ENCODE results near the gene PPP1R9A.
"Not testable (repeated sequence)": the region's sequence is repeated elsewhere in the genome, so short reads cannot be mapped to it uniquely, and the experiment has no call there.

Gene PPP1R9A

DNA sequence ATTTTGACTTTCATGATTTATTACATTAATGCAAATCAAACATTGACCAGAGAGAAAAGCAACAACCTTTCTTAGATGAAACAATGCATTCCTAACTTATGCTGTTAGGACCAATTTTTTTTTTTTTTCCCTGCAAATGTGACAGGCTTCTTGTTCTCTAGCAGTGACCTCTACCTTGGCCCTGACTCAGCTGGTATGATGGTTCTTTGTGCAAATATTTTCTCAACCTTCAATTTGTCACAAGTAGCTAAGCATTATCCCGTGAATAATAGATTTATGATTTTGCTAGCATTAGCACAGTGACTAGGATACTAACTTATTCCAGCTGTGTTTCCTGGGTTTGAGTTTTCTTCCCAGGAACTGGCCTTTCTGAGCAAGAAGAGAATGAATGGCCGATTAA lies 64.9 kb downstream of the PPP1R9A start:
- in situ Hi-C loops (cut with HindIII; ENCODE audit: low sequenced_read_pairs) = no loop called here

DNA sequence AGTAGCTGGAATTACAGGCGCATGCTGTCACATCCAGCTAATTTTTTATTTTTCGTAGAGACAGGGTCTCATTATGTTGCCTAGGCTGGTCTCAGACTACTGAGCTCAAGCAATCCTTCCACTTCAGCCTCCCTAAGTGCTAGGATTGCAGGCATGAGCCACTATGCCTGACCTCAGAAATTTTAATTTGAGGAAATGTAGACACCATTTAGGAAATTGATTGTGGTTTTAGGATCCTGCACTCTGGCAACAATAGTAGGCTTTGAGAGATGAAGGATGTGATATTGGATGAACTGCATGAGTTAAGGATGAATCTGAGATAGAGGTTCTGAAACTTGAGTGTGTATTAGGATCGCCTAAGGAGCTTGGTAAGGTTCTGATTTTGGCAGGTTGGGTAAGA lies 66.5 kb downstream of the PPP1R9A start:
- in situ Hi-C loops (cut with HindIII; ENCODE audit: low sequenced_read_pairs) = no loop called here

DNA sequence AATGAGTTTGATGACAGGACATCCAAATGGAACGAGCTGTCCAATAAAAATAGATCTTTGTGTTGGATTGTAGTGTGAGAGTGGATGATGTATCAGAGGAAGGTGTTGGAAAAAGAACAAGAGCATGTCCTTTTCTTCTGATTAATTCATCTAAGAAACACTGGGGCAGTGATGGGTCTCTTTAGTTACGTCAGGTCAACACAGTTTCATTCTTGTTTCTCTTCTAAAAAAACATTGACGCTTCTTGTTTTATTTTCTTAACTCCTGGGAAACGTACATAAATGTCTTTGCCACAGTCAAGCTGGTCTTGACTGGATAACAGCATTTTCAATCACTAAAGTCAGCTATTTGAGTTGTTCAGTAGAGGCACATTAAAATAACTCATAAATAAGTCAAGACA lies 67.0 kb downstream of the PPP1R9A start:
- in situ Hi-C loops (cut with HindIII; ENCODE audit: low sequenced_read_pairs) = no loop called here

DNA sequence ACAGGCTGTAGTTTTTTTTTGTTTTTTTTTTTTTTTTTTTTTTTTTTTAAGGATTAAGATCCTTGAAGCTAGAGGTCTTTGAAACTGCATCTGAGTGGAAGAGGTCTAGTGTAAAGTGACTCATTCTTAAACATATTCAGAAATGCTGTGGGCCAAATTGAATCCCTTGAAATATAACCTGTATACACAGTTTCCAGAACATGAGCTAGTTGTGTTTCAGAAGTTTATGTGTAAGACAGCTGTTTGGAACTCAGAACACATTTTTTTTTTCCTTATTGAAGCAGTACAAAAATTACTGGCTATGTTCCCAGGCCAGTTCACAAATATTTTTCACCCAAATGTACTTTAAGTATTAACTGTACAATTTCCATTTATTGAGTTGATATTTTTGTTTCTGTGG lies 67.9 kb downstream of the PPP1R9A start:
- in situ Hi-C loops (cut with HindIII; ENCODE audit: low sequenced_read_pairs) = no loop called here

DNA sequence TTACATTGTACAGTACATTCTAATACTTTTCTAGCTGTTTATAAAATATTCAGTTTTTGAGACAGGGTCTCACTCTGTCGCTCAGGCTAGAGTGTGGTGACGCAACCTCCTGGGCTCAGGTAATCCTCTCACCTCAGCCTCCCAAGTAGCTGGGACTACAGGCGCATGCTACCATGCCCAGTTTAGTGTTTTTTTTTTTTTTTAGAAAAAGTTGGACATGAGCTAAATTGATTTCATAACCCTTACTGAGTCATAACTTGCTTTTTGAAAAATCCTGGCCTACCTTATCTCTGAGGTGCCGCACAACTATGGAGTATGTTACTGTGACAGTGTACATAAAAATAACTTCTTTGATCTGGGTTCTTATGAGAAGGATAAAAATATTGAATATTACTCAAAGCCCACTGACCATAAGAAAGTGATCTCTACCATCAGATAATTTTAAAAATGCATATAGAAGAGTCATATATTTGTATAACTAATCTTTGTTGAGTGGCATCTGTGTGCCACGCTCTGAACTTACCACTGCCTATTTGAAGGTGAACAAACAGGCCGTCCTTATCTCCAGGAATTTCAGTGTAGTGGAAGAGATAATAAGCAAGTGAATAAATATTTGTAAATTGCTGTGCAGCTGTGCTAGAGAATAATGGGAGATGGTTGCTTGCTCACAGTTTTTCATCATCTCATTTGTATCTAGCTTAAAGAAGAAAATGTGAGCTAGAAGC lies 73.2 kb downstream of the PPP1R9A start:
- in situ Hi-C loops (cut with HindIII; ENCODE audit: low sequenced_read_pairs) = no loop called here

DNA sequence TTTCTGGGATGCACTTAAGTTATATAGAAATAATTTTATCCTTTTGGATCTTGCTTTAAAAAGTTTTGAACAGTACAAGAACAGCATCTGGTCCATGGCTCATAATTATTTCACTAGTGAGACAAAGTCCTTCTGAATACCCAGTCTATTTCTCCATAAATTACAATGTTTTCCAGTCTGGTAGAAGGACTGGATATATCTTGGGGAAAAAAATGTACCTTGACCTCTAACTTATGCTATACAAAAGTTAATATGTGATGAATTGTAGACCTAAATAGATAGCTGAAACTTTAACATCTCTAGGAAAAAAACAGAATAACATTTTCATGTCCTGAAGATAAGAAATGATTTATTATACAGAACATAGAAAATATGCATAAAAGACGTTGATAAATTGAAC lies 88.5 kb downstream of the PPP1R9A start:
- in situ Hi-C loops (cut with HindIII; ENCODE audit: low sequenced_read_pairs) = no loop called here

DNA sequence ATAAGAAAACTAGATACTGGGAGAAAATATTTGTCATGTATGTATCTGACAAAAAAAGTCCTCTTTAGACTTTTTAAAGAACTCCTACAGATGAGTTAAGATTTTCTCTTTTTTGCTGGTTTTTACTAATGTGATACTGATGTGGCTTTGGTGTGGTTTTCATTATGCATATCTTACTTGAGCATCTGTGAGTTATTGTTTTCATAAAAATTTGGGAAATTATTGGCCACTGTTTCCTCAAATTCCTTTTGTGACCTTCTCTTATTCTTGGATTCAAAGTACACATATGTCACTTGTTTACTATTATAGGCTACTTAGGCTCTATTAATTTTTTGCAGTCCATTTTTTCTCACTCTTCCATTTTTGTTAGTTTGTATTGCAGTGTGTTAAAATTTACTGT lies 89.0 kb downstream of the PPP1R9A start:
- in situ Hi-C loops (cut with HindIII; ENCODE audit: low sequenced_read_pairs) = no loop called here

DNA sequence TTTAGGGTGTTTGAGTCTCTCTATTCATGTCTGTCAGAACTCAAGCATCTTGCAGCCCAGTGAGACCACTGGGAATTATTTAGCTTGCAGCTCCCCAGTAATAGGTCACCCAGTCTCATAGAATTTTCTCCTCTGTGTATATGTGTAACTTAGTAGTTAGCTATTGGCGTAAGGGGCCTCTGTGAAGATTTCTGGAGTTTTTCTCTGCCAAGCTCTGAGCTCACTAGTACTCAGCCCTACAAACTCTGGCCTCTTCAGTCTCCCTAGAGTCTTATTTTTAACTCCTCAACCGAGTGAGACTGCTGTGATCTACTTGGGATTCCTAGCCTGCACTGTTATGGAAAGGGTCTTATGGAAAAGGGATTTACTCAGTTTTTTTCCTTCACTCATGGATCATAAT lies 90.2 kb downstream of the PPP1R9A start:
- in situ Hi-C loops (cut with HindIII; ENCODE audit: low sequenced_read_pairs) = no loop called here

DNA sequence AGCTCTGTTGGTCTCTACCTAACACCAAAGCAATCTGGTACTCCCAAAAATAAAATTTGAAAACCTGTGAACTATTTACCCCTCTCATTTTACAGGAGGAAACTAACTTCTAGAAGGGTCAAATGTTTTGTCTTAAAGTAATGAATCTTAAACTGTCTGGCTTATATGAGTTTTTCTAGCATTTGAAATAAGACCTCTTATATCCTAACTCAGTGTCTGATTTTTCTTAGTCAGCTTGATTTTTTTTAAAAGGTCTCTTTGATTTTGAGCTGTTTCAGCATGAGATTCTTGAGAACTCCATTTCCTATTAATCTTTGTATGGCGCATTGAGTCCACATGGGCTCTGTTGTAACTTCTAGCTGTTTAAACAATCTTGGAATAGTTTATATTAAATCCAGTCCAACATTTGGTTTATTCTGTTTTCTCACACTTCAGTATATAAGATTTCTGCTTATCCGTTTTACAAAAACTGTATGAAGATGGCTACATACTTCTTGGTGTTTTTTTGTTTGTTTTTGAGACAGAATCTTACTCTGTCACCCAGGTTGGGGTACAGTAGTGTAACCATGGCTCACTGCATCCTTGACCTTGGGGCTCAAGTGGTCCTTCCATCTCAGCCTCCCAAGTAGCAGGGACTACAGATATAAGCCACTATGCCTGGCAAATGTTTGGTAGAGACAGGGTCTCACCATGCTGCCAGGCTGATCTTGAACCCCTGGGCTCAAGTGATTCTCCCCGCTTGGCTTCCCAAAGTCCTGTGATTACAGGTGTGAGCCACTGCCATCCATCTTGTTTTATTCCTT lies 91.1 kb downstream of the PPP1R9A start:
- in situ Hi-C loops (cut with HindIII; ENCODE audit: low sequenced_read_pairs) = no loop called here

DNA sequence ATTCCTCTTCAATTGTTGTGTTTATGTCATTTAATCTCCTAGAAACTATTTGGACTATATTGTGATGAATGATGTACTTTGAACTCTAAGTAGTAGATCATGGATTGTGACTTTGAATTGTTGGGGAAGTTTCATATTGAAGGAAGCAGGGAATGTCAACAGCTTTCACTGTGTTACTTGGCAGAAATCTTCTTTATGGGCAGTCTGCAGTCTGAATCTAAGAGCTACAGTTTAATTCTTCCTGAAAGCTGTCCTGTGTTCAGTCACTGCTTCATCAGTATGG lies 91.6 kb downstream of the PPP1R9A start:
- in situ Hi-C loops (cut with HindIII; ENCODE audit: low sequenced_read_pairs) = no loop called here

DNA sequence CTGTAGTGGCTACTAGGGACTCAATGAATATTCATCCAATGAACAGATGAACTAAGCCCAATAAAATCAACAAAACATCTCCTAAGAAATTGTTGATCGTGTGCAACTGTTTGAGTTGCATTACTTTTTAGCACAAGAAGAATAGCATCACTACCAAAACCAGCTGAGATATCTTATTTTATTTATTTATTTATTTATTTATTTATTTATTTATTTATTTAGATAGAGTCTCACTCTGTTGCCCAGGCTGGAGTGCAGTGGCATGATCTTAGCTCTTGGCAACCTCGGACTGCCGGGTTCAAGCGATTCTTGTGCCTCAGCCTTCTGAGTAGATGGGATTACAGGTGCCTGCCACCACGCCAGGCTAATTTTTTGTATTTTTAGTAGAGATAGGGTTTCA lies 92.2 kb downstream of the PPP1R9A start:
- in situ Hi-C loops (cut with HindIII; ENCODE audit: low sequenced_read_pairs) = not testable (repeated sequence)

DNA sequence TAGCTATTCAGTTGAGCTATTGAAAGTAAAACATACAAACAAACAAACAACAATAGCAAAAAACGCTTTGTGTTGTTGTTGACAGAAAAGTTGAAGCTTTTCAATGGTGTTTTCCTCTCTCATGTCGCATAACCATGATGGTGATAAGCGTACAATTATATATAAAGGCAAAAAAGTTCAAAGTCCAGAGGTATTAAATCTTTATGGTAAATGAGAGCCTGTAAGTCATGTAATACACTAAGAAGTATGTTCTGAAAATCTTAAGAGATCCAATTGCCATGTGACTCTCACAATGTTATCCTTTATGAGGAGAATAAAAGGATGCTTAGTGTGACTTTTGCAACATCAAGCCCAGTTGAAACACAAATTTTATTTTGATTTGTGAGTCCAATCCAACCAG lies 93.9 kb downstream of the PPP1R9A start:
- in situ Hi-C loops (cut with HindIII; ENCODE audit: low sequenced_read_pairs) = no loop called here

DNA sequence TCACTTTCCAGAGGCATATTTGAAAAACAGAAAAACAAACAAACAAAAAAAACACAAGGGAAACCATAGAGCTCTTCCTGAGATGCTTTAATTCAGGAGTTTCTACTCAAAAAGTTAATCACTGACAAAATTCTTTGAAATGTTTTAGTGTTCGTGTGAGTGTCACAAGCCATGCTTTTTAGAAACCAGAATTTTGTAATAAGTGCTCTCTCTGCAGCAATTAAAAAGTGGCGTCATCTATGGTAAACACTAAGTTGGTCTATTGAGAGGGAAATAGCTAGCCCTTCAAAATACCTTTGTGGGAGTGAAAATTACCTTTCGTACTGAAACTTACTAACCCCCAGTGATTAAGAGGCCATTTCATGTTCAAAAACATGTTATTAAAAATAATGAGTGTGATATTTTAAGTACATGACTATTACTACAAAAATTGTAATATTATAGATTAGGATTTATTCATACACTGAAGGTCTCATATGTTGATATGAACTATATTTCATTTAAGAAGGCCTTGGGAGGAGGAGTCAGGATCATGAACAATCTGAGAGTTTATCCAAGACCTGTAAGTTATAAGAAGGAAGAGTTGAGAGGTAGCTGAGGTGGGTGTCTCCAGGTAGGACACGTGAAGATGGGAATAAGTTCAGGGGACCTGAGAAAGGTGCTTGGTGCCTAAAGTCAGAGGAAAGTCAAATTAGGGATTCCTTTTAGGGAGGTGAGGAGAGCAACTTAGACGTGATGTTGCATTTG lies 94.6 kb downstream of the PPP1R9A start:
- in situ Hi-C loops (cut with HindIII; ENCODE audit: low sequenced_read_pairs) = no loop called here

DNA sequence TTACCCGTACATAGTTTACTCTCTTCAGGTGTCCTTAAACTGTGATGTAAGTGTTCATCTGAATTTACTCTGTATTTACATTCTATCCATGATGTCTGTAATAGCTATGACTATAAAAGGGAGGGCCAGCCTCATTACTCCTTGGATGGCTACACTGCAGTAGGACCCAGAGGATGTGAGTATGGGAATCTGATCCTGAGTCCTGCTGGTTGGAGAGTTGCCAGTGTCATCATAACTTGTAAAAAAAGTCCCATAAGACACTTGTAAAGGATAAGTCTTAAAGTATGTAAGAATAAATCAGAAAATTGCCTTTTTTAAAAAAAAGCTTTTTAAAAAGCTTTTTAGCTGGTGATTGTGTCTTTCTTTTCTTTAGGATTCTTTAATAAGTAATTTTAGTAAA lies 95.4 kb downstream of the PPP1R9A start:
- in situ Hi-C loops (cut with HindIII; ENCODE audit: low sequenced_read_pairs) = no loop called here

DNA sequence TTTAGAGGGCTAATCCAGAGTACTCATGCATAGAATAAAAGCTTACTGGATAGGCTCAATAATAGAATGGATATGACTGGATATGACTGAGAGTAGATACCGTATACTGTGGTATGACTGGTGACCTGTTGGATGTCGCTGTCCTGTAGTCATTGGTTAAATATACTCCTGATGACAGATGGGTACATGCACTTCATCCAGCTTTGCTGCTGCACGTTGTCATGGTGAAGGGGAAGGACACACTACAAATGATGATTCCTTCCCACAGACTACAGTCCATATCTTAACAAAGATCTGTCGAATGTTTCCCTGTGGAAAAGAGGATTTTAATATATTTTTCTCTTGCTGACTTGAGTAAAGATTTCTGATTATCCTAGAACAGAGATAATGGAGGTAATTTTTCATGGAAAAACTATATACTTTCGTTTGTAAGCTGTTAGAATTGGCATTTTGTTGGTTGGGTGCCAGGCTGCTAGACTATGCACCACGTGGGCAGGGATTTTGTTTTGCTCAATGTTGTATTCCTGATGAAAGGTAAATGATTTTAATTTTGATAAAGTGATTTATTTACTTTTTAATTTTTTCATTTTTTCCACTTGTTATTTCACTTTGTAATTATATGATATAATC lies 97.3 kb downstream of the PPP1R9A start:
- in situ Hi-C loops (cut with HindIII; ENCODE audit: low sequenced_read_pairs) = no loop called here

DNA sequence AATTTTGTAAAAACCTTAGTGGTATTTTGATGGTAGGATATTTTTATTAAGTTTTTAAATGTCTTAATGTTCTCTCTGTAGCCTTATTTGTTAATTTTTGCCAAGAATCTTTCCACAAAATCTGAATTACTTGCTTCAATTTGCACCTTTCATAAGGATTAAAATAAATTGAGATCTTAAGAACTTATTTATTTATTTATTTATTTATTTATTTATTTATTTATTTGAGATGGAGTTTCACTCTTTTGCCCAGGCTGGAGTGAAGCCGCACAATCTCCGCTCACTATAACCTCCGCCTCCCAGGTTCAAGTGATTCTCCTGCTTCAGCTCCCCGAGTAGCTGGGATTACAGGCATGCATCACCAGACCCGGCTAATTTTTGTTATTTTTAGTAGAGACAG lies 98.6 kb downstream of the PPP1R9A start:
- in situ Hi-C loops (cut with HindIII; ENCODE audit: low sequenced_read_pairs) = no loop called here

DNA sequence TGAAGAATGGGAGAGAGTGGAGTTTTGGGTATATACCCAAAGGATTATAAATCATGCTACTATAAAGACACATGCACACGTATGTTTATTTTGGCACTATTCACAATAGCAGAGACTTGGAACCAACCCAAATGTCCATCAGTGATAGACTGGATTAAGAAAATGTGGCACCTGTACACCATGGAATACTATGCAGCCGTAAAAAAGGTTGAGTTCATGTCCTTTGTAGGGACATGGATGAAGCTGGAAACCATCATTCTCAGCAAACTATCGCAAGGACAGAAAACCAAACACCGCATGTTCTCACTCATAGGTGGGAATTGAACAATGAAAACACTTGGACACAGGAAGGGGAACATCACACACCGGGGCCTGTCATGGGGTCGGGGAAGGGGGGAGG lies 101.4 kb downstream of the PPP1R9A start:
- in situ Hi-C loops (cut with HindIII; ENCODE audit: low sequenced_read_pairs) = not testable (repeated sequence)

DNA sequence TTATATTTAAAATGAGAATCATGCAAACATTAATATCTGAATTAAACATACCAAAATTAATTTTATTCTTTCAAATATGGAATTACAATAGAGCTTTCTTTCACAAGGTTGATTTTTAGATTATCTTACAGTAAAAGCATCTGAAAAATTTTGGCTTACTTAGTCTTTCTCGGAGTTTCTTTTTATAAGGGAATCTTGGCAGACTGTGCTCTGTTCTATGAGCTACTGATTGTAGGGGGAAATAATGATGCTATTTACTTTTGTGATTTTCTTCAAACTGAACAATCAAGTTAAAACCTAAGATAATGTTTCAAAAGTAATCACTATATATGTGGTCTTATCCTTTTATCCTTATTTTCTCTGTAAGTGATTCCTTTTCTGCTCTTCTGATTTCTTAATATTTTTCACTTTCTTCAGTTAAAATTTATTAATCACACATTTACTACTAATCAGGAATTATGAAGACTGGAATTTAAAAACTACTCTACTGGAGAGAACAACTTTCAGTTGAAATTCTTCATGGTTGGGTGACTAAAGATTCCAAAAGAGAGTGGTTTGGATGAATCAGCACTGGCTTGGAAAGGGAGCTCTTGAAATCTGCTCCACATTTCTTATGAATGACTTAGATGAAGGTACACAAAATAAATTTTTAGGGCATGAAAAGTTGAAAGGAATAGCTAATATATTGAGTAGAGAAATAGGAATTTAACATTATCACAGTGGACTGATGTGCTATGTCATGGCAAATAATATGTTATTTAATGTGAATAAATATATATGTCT lies 103.9 kb downstream of the PPP1R9A start:
- in situ Hi-C loops (cut with HindIII; ENCODE audit: low sequenced_read_pairs) = no loop called here

DNA sequence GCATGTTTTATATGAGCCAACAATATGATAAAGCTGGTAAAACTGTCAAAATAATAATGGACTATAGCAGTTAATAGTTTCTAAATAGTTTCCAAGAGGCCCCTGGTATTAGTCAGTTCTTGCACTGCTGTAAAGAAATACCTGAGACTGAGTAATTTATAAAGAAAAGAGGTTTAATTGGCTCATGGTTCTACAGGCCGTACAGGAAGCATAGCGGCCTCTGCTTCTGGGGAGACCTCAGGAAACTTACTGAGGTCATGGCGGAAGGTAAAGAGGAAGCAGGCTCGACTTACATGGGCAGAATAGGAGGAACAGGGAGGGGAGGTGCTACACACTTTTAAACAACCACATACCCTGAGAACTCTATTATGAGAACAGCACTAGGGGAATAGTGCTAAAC lies 104.6 kb downstream of the PPP1R9A start:
- in situ Hi-C loops (cut with HindIII; ENCODE audit: low sequenced_read_pairs) = no loop called here

DNA sequence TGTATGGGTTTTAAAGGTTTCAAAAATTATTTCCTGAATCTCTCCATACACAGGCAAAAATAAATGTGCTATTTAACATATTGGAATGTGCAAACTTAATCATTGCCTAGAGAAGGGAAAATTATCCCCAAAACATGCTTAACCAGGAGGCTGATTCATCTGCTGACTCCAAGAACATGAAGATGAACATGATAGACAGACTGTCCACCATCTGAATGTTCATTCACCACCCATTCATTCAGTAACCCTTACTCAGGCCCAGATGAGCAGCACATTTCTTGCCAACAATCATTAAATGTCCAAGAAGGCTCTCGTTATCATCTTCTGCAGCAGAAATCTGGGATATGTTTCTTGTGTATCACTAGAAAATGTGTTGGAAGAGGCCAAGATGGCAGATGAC lies 110.6 kb downstream of the PPP1R9A start:
- in situ Hi-C loops (cut with HindIII; ENCODE audit: low sequenced_read_pairs) = no loop called here

DNA sequence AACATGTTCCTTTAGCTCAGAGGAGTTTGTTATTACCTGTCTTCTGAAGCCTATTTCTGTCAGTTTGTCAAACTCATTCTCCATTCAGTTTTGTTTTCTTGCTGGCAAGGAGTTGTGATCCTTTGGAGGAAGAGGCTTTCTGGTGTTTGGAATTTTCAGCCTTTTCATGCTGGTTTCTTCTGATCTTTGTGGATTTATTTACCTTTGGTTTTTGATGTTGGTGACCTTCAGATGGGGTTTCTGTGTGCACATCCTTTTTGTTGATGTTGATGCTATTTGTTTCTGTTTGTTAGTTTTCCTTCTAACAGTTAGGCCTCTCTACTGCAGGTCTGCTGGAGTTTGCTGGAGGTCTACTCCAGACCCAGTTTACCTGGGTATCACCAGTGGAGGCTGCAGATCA lies 118.6 kb downstream of the PPP1R9A start:
- in situ Hi-C loops (cut with HindIII; ENCODE audit: low sequenced_read_pairs) = no loop called here
